C4-2B (cell line): ENCODE results near the gene TMEM201.

Source experiments
- H3K27ac ChIP-seq: fragments of 450-650 bp; 2 replicates; pipeline ENCODE4 v1.5.1; 2017
- ZFX ChIP-seq: fragments of 450-650 bp; IDR thresholded peaks from 2 replicates; pipeline ENCODE4 v1.6.1; 2017
- TF ChIP-seq, protein P1 (sequence below): fragments of 450-650 bp; conservative IDR thresholded peaks from 2 replicates; pipeline ENCODE4 v1.5.1; 2017; ENCODE audit warnings: mild to moderate bottlenecking

Gene TMEM201

DNA sequence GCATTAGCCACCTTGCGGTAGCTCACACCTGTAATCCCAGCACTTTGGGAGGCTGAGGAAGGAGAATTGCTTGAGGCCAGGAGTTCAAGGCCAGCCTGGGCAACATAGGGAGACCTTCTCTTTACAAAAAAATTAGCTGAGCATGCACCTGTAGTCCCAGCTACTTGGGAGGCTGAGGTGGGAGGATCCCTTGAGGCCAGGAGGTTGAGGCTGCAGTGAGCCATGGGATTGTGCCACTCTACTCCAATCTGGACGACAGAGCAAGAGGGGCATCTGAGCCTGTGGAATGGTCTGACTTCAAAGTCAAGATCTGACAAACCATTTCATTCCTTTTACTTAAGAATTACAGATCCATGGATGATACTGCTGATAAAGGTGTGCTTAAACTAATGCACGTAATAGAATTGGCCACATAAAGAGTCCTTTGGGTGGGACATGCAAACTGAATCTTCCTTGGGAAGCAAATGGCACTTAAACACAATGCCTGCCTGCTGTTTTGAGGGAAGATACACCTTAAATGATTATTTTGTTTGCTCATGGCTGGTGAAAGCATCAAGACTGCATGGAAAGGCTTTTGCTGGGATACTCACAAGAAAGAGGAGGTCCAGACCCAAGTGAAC is 2.5 kb upstream of the TMEM201 start:
- TF ChIP-seq ZFX = no peak
- TF ChIP-seq, protein P1, sequence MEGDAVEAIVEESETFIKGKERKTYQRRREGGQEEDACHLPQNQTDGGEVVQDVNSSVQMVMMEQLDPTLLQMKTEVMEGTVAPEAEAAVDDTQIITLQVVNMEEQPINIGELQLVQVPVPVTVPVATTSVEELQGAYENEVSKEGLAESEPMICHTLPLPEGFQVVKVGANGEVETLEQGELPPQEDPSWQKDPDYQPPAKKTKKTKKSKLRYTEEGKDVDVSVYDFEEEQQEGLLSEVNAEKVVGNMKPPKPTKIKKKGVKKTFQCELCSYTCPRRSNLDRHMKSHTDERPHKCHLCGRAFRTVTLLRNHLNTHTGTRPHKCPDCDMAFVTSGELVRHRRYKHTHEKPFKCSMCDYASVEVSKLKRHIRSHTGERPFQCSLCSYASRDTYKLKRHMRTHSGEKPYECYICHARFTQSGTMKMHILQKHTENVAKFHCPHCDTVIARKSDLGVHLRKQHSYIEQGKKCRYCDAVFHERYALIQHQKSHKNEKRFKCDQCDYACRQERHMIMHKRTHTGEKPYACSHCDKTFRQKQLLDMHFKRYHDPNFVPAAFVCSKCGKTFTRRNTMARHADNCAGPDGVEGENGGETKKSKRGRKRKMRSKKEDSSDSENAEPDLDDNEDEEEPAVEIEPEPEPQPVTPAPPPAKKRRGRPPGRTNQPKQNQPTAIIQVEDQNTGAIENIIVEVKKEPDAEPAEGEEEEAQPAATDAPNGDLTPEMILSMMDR = no peak
- H3K27ac ChIP-seq = no peak overlapping the region

DNA sequence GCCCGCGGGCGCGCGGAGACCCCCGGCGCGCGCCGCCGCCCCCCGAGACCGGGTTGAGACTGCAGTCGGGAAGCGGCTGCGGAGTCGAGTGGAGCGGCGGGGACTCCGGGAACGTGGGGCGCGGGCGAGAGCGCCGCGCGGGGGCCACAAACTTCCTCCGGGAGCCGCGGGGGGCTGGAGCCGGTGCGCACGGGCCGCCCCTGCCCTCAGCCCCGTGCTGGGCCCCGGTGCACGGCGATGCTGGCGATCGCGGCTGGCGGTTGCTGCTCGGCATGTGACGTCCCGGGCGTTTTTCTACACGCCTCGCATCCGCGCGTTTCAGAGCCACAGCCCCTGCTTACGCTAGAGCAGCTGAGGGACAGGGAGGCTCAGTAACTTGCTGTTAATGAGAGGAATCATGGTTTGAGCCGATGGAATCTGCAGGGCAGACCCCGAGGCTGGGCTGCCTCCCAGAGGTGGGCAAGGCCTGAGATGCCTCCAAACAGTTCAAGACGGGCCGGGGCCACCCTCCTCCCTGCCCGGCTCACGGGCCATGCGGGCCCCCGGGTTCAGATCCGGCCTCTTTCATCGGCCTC is 520 bp downstream of the TMEM201 start:
- peak; percentile 47; the same call in 1 of the 2 replicates for TF ChIP-seq ZFX
- TF ChIP-seq, protein P1 = no peak
- peak overlapping the region; percentile 87 for H3K27ac ChIP-seq

DNA sequence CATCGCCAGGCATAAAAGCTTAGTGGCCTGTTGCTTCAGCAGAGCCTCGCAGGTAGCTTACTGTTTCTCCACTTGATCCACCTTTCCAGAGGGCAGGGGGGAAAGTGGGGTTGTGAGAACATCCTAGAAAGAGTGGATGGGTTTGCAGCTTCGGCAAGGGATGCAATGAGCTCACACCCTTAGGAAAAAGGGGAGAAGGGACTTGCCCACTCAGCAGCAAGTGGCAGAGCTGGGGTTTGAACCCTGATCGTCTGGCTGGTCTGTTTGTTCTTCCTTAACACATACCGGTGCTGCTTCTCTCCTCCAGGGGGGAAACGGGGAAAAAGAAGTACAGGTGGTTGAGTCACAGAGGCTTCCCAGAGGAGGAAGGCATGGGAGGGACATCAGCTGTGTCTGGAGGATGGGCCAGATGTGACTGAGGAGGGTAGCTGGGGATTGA is 1.0 kb downstream of the TMEM201 start:
- peak overlapping the region; percentile 87 for H3K27ac ChIP-seq
- TF ChIP-seq, protein P1 = no peak
- no peak for TF ChIP-seq ZFX

DNA sequence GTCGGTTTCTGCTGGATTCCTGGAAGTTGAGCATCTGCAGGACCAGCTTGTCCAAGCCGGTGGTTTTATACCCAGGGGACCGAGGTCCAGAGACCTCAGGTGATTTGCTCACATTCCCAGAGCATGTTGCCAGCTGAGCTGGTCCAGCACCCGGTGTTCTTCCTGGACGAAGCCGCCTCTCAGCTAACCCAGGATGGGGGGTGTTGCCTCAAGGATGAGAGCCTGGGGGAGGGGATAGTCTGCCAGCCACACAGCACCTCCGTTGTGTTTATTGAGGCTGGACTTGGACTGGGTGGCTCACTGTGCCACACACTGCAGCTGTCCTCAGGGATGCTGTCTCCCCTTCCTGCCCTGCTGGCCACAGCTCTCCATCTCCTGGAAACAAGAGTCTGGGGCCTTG is 1.5 kb downstream of the TMEM201 start:
- no peak for TF ChIP-seq ZFX
- TF ChIP-seq, protein P1 = no peak
- peak overlapping the region; percentile 87 for H3K27ac ChIP-seq

DNA sequence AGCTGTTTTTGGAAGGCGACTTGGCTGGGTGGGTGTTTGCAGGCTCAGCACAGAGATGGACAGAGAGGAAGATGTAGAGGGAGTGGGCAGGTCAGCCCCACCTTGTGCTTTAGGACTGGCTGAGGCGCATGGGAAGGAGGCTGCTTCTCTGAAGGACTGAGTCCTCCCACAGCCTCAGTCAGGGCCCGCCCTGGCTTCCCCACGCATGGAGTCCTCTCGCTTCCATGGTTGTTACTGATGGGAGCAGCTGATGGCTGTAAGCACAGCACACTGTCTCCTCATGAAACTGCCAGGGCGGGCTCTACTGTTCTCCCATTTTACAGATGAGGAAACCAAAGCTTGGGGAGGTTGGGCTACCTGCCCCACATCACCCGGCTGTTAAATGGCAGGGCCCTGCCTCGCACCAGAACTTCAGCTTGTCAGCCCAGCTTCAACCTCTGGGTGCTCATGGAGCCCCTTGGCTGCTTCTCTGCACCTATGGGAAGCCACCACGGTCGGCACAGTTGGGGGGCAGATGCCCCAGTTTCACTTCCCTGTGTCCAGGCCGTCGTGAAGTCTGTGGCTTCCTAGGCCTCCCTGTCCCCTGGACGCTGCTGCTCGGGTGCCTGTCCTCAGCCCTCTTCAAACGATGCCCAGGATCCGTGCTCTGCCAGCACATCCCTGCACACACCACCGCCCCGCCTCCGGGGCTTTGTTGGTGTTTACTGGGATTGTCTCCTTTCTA is 2.4 kb downstream of the TMEM201 start:
- TF ChIP-seq, protein P1 = no peak
- no peak for TF ChIP-seq ZFX
- H3K27ac ChIP-seq = no peak overlapping the region

DNA sequence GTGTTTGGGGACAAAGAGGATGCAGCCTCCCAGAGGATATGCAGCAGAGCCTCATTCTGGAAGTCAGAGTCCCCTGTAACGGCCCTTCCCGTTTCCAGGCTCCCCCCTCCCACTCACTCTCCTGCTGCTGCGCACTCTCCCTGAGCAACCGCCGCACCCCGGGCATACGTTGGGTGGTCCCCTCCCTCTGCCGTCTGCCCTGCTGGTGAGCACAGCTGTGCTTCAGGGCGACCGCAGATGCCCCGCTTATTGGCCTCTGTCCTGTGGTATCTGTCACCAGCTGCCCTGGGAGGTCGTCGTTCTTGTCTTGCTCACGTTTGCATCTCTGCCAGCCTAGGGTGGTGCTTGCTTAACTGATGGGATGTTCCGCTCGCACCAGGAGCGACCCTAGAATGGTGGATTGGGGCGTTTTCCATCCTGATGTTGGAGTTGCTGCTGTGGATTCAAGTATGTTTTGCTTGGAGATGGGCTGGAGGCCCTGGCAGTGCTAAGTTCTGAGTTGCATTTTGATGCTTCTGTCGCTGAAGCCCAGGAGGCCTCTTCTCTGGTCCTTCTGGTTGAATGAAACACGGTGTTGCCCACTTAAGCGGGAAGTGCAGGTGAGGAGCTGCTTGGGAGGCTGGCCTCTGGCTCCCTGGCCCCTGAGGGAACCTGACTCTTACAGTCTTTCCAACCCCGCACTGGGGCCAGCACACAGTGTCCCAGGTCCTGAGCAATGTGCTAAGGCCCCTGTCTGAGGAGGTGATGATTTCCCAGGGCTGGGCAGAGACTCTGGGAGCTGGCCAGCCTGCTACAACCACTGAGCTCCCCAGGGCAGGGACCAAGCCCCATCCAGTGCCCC is 3.2 kb downstream of the TMEM201 start:
- no peak for TF ChIP-seq ZFX
- TF ChIP-seq, protein P1 = no peak
- no peak overlapping the region for H3K27ac ChIP-seq
